T-helper 1 cell treated with Interleukin-12 subunit alpha and Interleukin-12 subunit beta and Interleukin-4 antibody, amounts not matched to agents 30 ng/mL and 1 ng/mL, for 36 hours (primary cell): ENCODE results near the gene APOF. TPM values are rescaled to one million over a fixed set of nuclear protein-coding genes. Genes with fewer than 3 reads are reported as not detected.
"Not testable (repeated sequence)": the region's sequence is repeated elsewhere in the genome, so short reads cannot be mapped to it uniquely, and the experiment has no call there.

Experiments
- intact Hi-C: fragments of 100-400 bp; cut with micrococcal nuclease; formaldehyde crosslinking; loops from one replicate; pipeline ENCODE4 v1.15.1; 2024
- total RNA-seq: library from RNA; stranded (reverse); gene quantifications from 2 replicates; pipeline ENCODE4 v1.2.3, GENCODE V29; 2022

Gene APOF
- total RNA-seq, 1 donor from 2014 or later: not detected

GRCh38 chr12:56373515-56373914 lies 10.9 kb upstream of the APOF start:
- intact Hi-C loops: no loop called here

GRCh38 chr12:56366948-56367347 lies 4.3 kb upstream of the APOF start:
- intact Hi-C loops: no loop called here

- intact Hi-C loops: loop anchor here (2.0 to 5.0 kb wide), 6 partner anchors 103 to 717 kb away; partner anchors contain the start of genes ANKRD52, NEMP1, ORMDL2 and SARNP
Measured at GRCh38 chr12:56361487-56362129, 1.0 kb downstream of the APOF start.

- intact Hi-C loops: loop anchor here (1.0 to 5.0 kb wide), 24 partner anchors 22 to 719 kb away; partner anchors contain the start of genes ANKRD52, COQ10A, CS and IL23A
Measured at GRCh38 chr12:56359851-56360767, 2.5 kb downstream of the APOF start, which contains the start of gene STAT2. STAT2 (minus strand) TSS chr12:56360107; CDS start chr12:56356571, 3,536 bp downstream.

GRCh38 chr12:56358836-56359532 lies 3.7 kb downstream of the APOF start:
- intact Hi-C loops: no loop called here

- intact Hi-C loops: no loop called here
Measured at GRCh38 chr12:56351325-56351724, 11.3 kb downstream of the APOF start.

GRCh38 chr12:56350662-56351061 lies 12.0 kb downstream of the APOF start:
- intact Hi-C loops: no loop called here

- intact Hi-C loops: no loop called here
Measured at GRCh38 chr12:56348776-56349175, 13.9 kb downstream of the APOF start.

GRCh38 chr12:56347255-56347654 lies 15.4 kb downstream of the APOF start:
- intact Hi-C loops: not testable (repeated sequence)

GRCh38 chr12:56346675-56347074 lies 16.0 kb downstream of the APOF start:
- intact Hi-C loops: no loop called here

GRCh38 chr12:56342290-56342689 lies 20.4 kb downstream of the APOF start:
- intact Hi-C loops: not testable (repeated sequence)

GRCh38 chr12:56341616-56342015 lies 21.0 kb downstream of the APOF start:
- intact Hi-C loops: no loop called here

GRCh38 chr12:56339158-56339422 lies 23.6 kb downstream of the APOF start:
- intact Hi-C loops: loop anchor here (2.0 kb wide), 2 partner anchors 72 to 118 kb away; partner anchors contain the start of genes COQ10A and RNF41

- intact Hi-C loops: loop anchor here (1.0 to 2.0 kb wide), 7 partner anchors 22 to 220 kb away; partner anchors contain the start of genes COQ10A, CS, RNF41 and STAT2
Measured at GRCh38 chr12:56338308-56339157, 24.1 kb downstream of the APOF start, which contains the start of gene IL23A. IL23A (plus strand) TSS chr12:56338884; CDS start chr12:56339045, 161 bp downstream.

GRCh38 chr12:56337753-56338251 lies 24.9 kb downstream of the APOF start:
- intact Hi-C loops: loop anchor here (1.0 to 2.0 kb wide), 7 partner anchors 22 to 220 kb away; partner anchors contain the start of genes COQ10A, CS, RNF41 and STAT2

- intact Hi-C loops: no loop called here
Measured at GRCh38 chr12:56336361-56337167, 26.1 kb downstream of the APOF start.

GRCh38 chr12:56335527-56335926 lies 27.1 kb downstream of the APOF start:
- intact Hi-C loops: not testable (repeated sequence)

- intact Hi-C loops: loop anchor here (1.0 kb wide), 5 partner anchors 18 to 144 kb away; partner anchors contain the start of genes CS and SPRYD4
Measured at GRCh38 chr12:56334490-56334793, 28.2 kb downstream of the APOF start.
